PC-3 (cell line): ENCODE data around the gene SENP8.

Experiments used
- EZH2 ChIP-seq: fragments of 300-600 bp; sonication (generic); IDR thresholded peaks from one replicate; pipeline ENCODE4 v1.6.1; 2017; ENCODE audit warnings: antibody characterized with exemption, mild to moderate bottlenecking, low read length; ENCODE audit not compliant: unreplicated experiment
- TF ChIP-seq, protein P1 (sequence below): fragments of 300-600 bp; sonication (generic); conservative IDR thresholded peaks from 2 replicates; pipeline ENCODE4 v1.5.1; 2017; ENCODE audit warnings: antibody characterized with exemption, low read depth, mild to moderate bottlenecking, low read length

DNA sequence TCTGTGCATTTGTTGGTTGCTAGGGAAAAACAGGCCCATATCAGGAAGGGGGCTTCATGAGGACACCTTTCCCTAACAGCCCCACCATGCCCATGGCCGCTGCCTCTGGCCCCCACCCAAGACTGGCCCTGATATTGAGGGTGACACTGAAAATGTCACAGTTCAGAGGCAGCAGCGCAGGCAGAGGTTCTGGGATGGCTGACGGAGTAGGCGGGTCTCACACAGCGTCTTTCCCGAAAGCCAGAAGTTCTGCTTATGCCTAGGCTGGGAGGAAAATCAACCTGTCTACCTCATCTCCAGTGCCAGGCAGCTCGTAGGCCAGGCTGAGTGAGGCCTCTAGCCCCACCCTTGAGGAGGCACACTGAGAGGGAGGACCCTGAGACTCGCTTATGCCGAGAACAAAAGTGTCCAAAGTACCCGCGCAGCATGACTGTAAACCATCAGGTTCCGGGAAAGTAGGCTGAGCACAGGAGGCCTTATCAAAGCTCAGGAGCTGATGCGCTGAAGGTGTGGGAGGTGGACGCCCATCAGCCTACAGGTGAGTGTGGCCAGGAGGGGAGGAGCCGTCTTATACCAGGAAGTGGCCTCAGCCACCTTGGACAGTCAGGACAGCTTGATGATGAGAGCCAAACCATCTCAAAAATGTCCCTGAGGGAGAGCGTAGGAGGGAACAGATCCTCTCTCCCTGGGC is 51.9 kb downstream of the SENP8 start:
- TF ChIP-seq, protein P1, sequence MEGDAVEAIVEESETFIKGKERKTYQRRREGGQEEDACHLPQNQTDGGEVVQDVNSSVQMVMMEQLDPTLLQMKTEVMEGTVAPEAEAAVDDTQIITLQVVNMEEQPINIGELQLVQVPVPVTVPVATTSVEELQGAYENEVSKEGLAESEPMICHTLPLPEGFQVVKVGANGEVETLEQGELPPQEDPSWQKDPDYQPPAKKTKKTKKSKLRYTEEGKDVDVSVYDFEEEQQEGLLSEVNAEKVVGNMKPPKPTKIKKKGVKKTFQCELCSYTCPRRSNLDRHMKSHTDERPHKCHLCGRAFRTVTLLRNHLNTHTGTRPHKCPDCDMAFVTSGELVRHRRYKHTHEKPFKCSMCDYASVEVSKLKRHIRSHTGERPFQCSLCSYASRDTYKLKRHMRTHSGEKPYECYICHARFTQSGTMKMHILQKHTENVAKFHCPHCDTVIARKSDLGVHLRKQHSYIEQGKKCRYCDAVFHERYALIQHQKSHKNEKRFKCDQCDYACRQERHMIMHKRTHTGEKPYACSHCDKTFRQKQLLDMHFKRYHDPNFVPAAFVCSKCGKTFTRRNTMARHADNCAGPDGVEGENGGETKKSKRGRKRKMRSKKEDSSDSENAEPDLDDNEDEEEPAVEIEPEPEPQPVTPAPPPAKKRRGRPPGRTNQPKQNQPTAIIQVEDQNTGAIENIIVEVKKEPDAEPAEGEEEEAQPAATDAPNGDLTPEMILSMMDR: no peak
- TF ChIP-seq EZH2: no peak
